DMS79 (cell line): Measurements from ENCODE around the gene RETREG3.

Experiments
- DNase-seq: peaks from one replicate; lab custom pipeline; 2025; lab: John Stamatoyannopoulos, UW

RETREG3 gene

DNA sequence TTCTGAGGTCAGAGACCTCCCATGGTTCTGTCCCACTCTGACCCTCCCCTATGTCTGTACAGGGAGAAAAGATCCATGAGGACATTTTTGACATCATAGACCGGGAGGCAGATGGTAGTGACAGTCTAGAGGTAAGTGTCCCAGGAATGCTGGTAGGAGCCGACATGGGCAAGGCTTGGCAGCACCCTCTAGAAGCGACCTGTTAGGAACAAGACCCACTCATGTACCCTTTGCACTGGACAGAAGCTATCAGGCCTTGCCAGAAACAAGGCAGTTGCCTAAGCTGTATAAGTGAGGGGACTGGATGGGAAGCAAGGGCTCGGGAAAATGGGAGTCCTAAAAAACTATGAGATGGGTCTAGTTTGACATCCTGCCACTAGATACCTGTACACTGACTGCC, 2.8 kb upstream of the RETREG3 start:
- DNase-seq = no peak

GRCh38 chr17:42609814-42610801, 934 bp upstream of the RETREG3 start:
- DNase-seq = peak; percentile 41

DNA sequence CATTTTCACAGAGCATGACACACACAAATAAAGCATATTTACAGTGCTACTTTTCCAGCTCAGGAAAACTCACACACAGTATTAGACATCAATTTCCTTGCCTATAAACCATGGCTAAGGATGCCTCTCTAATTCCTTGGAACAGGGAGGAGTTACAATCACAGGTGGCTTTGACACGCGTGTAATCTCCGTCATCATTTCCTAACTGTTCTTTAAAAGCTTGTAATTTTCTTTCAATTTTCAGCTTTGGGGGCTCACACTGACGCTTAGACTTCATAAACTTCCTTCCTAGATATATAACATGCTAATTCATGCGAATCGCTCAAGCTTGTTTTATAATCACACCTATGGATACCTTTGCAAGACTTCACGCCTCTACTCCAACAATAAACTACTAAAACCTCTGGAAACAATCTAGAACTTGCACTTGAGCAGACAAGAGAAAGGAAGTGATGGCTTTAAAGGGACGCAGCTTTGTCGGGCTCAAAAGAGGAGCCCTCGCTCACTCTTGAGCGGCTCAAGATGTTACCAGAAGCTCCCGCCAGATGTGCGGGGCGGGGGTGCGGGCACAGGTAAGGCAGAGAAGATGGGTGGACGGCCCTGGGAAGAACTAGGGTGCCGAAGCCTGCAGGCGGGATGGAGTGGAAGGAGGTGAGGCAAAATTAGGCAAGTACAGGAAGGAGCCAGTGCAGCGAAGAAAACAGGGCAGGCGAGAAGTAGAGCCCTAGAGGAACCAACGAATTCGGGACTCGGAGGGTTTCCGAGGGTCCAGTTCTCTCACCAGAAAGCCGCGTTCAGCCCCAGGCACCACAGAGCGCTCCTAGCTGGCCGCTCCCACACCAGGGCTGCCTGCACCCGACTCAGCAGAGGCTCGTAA, 631 bp downstream of the RETREG3 start:
- DNase-seq = no peak

- no peak for DNase-seq
Measured at GRCh38 chr17:42607769-42608168, 1.4 kb downstream of the RETREG3 start.

- no peak for DNase-seq
Measured at GRCh38 chr17:42603318-42603717, 5.9 kb downstream of the RETREG3 start.

DNA sequence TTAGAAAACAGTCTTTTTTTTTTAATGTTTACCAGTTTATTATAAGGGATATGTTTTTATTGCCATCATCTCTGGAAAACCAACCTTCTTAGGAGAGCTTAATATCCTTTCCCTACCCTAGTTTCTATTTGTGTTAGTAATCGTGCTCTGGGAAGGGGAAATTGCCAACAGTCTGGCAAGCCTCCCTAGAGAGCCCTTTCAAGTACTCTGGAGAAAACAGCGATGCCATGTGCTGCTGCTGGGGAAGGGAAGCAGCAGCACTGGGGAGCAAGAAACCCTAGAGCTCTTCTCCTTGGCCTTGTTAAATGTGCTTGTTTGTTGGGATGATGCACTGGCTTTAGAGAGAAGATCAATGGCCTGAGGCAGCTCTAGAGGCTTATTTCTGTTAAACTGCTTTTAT, 10.3 kb downstream of the RETREG3 start:
- peak; percentile 80 for DNase-seq

DNA sequence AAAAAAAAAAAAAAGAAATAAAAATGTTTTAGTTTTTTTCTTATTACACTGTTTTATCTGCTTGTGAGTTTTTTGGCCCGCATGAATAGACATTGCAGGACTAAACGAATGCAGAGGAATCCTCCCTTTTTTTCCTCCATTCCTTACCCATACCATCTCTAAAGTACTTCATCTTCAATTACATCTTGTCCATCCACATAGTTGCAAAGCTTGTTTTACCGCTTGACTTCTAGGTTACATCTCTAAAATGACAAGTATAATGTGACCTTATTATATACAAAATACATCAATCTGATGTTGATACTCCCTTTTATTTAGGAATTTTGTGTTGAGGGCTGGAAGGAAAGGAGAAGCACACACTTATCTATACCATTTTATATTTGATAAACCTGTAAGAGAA, 12.8 kb downstream of the RETREG3 start:
- no peak for DNase-seq

DNA sequence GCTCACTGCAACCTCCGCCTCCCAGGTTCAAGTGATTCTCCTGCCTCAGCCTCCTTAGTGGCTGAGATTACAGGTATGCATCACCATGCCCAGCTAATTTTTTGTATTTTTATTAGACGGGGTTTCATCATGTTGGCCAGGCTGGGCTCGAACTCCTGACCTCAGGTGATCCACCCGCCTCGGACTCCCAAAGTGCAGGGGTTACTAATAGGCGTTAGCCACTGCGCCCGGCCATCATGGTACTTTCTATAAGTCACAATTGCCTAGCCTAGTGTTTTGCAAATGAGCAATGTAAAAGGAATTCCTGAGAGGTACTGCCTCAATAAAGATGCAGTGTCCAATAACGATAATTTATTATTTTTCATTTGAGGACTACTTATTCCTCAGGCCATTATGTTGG, 17.8 kb downstream of the RETREG3 start:
- DNase-seq = no peak

- DNase-seq = no peak
Measured at GRCh38 chr17:42590886-42591285, 18.3 kb downstream of the RETREG3 start.

DNA sequence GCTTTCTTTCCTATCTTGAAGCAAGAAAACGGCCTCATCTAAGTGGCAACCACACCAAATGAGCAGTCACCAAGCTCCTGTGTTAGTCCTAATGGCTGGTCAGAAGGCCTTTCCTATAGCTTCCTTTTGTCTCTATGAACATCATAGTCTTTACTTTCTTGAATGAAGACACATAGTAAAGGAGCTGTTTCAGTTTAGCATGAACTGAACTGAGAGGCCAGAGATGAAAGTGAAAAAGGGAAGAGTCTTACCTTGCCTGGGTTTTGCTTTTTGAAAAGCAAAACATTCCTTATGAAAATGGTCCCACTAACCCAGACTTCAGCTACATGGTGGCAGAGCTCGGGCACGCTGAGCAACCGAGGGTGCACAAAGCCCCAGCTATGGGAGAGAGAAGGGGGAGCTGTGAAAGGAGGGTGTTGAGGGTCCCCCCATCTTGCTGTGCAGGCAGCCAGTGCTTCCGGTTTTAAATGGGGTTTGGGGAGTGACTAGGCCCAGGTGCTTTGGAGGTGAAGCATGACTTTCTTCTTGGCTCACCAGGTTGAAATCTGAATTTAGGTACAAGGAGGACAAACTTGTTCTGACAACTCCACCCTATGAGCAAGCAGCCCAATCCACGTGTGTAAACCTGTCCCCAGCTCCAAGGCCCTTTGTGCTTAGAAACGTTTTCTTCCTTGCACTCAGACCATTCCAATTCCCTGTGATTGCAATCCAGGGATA, 22.5 kb downstream of the RETREG3 start:
- DNase-seq = no peak

DNA sequence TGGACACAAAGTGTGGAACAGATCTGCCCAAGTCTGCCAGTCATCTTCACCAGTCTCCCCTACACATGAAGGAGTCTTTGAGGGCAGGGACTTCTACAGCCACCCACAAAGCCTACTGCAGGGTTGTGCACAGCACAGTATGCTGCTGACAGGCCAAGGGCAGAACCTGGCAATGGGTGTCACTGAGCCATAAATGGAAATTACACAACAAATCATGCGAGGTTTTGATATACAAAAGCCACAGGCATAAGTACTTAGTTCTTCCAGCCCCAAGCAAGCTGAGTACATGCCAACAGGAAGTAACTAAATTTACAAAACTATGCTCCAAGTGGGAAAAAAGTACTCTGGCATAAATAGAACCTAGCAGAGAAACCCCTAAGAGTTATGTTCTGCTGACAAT, 23.8 kb downstream of the RETREG3 start:
- DNase-seq = no peak

GRCh38 chr17:42584880-42585279, 24.3 kb downstream of the RETREG3 start:
- no peak for DNase-seq

DNA sequence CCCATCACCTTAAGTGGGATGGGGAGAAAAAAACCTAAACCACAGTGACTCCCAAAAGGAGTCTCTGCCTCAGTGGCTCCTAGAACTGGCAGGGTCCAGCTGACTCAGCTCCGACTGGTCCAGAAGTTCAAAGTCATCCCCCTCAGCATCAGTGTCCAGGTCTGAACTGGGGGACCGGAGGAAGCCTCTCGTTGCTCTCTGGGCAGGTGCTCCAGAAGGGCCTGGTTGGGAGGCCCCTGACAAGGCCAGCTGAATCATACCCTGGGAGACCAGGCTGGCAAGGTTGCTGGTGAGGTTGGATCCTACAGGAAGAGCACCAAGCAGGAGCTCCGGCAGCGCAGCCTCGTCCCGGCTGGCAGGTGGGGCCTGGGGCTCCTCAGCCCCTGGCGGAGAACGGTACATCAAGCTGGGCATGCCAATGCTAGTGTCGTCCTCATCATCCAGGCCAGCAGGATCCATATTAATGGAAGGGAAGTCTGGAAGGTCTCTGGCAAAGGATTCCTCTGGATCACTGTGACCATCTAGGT, 27.4 kb downstream of the RETREG3 start:
- DNase-seq = no peak

GRCh38 chr17:42579794-42580551, 29.2 kb downstream of the RETREG3 start:
- no peak for DNase-seq

GRCh38 chr17:42578282-42578869, 30.8 kb downstream of the RETREG3 start:
- DNase-seq = peak; percentile 66

- peak; percentile 87 for DNase-seq
Measured at GRCh38 chr17:42577532-42578281, 31.5 kb downstream of the RETREG3 start, which contains the start of gene PSMC3IP. PSMC3IP (minus strand) TSS chr17:42577729; CDS start chr17:42577686, 43 bp downstream.

GRCh38 chr17:42577140-42577531, 32.0 kb downstream of the RETREG3 start:
- no peak for DNase-seq

GRCh38 chr17:42574463-42574862, 34.7 kb downstream of the RETREG3 start:
- no peak for DNase-seq

GRCh38 chr17:42573095-42573494, 36.1 kb downstream of the RETREG3 start:
- no peak for DNase-seq
